Measurements from ENCODE around the gene CDC20.

DNA sequence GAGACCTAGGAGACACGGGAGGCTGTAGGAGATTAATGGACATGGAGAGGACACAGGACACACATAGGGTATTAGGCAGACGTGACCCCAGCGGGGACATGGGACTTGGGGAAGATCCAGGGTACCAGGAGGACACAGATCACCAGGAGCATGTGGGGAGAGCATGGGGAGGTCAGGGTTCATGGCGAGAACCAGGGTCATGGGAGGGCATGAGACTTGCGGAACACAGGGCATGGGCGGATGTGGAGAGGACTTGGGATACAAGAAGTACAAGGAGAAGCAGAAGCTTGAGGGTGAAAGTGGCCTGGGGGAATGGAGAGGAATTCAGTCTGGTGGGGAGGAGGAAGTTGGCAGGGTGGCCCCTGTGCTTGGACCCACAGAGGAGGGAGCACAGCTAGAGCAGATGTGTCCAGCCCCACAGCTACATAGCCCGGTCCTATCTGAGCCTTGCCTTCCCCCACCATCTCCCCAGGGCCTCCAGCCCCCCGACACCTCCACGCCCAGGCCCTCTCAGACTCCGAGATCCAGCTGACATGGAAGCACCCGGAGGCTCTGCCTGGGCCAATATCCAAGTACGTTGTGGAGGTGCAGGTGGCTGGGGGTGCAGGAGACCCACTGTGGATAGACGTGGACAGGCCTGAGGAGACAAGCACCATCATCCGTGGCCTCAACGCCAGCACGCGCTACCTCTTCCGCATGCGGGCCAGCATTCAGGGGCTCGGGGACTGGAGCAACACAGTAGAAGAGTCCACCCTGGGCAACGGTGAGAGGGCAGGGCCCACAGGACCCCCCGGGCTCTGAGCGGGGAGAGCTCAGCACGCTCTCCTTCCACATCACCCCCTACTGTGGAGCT, 45.9 kb upstream of the CDC20 start:
- TF ChIP-seq TAF1 (IDR thresholded peaks at IDR 0.05; ENCODE audit: borderline replicate concordance, insufficient read depth, low read length) (no peak), POLR2AphosphoS5 (IDR thresholded peaks at IDR 0.05; ENCODE audit: low read depth, low read length) (no peak), FOXP2 (optimal IDR thresholded peaks at IDR 0.05; ENCODE audit: borderline replicate concordance, extremely low read depth, extremely low read length, insufficient read depth) (no peak), SIN3A (IDR thresholded peaks at IDR 0.05; ENCODE audit: borderline replicate concordance, insufficient read depth, low read length) (no peak)
- TF ChIP-seq, protein P1, sequence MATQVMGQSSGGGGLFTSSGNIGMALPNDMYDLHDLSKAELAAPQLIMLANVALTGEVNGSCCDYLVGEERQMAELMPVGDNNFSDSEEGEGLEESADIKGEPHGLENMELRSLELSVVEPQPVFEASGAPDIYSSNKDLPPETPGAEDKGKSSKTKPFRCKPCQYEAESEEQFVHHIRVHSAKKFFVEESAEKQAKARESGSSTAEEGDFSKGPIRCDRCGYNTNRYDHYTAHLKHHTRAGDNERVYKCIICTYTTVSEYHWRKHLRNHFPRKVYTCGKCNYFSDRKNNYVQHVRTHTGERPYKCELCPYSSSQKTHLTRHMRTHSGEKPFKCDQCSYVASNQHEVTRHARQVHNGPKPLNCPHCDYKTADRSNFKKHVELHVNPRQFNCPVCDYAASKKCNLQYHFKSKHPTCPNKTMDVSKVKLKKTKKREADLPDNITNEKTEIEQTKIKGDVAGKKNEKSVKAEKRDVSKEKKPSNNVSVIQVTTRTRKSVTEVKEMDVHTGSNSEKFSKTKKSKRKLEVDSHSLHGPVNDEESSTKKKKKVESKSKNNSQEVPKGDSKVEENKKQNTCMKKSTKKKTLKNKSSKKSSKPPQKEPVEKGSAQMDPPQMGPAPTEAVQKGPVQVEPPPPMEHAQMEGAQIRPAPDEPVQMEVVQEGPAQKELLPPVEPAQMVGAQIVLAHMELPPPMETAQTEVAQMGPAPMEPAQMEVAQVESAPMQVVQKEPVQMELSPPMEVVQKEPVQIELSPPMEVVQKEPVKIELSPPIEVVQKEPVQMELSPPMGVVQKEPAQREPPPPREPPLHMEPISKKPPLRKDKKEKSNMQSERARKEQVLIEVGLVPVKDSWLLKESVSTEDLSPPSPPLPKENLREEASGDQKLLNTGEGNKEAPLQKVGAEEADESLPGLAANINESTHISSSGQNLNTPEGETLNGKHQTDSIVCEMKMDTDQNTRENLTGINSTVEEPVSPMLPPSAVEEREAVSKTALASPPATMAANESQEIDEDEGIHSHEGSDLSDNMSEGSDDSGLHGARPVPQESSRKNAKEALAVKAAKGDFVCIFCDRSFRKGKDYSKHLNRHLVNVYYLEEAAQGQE (IDR thresholded peaks at IDR 0.05; ENCODE audit: insufficient read depth in 1 of 2, low read depth in 2 of 2, low read length in 2 of 2) = no peak
